ENCODE measurements around the gene NAGS.

DNA sequence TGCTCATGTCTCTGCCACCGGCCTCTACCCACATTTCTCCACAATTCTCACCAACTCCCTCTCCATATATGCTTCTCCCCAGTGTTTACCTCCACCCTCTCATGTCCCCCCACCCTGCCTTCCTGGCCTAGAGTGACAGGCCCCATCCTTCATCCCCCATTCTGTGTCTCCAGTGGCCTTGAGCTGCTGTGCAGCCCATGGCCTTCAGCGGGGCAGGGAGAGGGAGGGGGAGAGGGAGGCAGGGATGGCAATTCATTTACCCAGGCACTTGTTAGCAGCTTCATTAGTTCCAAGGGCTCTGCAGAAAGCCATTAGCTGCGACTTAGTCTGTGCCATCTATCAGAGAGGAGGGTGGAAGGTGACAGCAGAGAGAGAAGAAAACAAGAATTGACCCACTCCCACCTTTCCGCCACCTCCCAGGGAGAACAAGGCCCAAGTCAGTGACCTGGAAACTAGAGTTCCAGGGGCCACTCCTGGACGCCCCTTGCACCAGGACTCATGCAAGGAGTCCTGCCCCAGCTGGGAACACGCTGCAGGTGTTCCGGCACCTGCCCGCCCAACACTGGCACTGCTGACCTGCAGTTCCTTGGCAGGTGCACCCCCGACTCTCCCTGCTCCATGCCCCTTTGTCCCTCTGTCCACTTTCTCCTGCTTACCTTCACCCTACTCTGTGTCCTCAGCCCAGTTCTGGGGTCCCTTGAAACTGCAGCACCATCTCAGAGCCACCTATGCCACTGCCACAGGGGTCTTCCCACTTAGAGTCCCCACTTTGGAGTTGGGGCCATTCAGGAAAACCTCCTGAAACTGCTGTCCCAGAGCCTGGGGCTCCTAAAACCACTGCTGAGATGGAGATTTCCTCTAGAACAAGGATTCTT is 27.2 kb upstream of the NAGS start:
- TF ChIP-seq, protein P1, sequence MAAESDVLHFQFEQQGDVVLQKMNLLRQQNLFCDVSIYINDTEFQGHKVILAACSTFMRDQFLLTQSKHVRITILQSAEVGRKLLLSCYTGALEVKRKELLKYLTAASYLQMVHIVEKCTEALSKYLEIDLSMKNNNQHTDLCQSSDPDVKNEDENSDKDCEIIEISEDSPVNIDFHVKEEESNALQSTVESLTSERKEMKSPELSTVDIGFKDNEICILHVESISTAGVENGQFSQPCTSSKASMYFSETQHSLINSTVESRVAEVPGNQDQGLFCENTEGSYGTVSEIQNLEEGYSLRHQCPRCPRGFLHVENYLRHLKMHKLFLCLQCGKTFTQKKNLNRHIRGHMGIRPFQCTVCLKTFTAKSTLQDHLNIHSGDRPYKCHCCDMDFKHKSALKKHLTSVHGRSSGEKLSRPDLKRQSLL (tag by site-specific recombination; IDR thresholded peaks at IDR 0.05) = no peak
- TF ChIP-seq ZXDB (tag by site-specific recombination; IDR thresholded peaks at IDR 0.05) = no peak
- TF ChIP-seq, protein P2, sequence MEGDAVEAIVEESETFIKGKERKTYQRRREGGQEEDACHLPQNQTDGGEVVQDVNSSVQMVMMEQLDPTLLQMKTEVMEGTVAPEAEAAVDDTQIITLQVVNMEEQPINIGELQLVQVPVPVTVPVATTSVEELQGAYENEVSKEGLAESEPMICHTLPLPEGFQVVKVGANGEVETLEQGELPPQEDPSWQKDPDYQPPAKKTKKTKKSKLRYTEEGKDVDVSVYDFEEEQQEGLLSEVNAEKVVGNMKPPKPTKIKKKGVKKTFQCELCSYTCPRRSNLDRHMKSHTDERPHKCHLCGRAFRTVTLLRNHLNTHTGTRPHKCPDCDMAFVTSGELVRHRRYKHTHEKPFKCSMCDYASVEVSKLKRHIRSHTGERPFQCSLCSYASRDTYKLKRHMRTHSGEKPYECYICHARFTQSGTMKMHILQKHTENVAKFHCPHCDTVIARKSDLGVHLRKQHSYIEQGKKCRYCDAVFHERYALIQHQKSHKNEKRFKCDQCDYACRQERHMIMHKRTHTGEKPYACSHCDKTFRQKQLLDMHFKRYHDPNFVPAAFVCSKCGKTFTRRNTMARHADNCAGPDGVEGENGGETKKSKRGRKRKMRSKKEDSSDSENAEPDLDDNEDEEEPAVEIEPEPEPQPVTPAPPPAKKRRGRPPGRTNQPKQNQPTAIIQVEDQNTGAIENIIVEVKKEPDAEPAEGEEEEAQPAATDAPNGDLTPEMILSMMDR (tag by site-specific recombination; IDR thresholded peaks at IDR 0.05) = no peak

Measured in HEK293 (cell line).